GM12878 (cell line): ENCODE measurements around the gene MICALL2. TPM values are rescaled to one million over a fixed set of nuclear protein-coding genes. Genes with fewer than 3 reads are reported as not detected.

Experiments used
- ATAC-seq: fragments of 200-7000 bp; cut with Tn5 transposase; 3 replicates; pipeline ENCODE4 v1.9.1; 2020; ENCODE audit warnings: mild to moderate bottlenecking, moderate library complexity
- BruUV-seq: library from RNA; stranded (reverse); fragments of 400-500 nt; replicated peaks from 2 replicates; lab custom pipeline; 2021; lab: Mats Ljungman, UMichigan
- CTCF ChIA-PET: fragments of 300-600 bp; sonication (Branson Sonifier 250); formaldehyde crosslinking; extraction: SDS; loops from one replicate; lab custom pipeline; 2021; ENCODE audit warnings: inconsistent platforms; lab: Yijun Ruan, JAX
- POLR2A ChIA-PET: fragments of 350-600 bp; formaldehyde crosslinking; extraction: SDS; loops from one replicate; lab custom pipeline; 2021; ENCODE audit warnings: inconsistent platforms; lab: Charles Lee
- RAD21 ChIA-PET: fragments of 300-600 bp; sonication (Branson Sonifier 250); formaldehyde crosslinking; loops from one replicate; lab custom pipeline; 2023; ENCODE audit warnings: antibody characterized with exemption; ENCODE audit not compliant: unreplicated experiment; lab: Charles Lee
- SMC1A ChIA-PET: fragments of 300-600 bp; sonication (Branson Sonifier 250); formaldehyde crosslinking; loops from one replicate; lab custom pipeline; 2023; ENCODE audit not compliant: unreplicated experiment, uncharacterized antibody; lab: Charles Lee
- DNase-seq: peaks from one replicate; pipeline ENCODE4 v3.0.0-alpha.2; 2011; ENCODE audit warnings: low read depth, low spot score
- FAIRE-seq: peaks from 3 replicates; lab custom pipeline; 2011; peaks lifted over from hg19 to GRCh38; lab: Jason Lieb, UNC
- H2AFZ ChIP-seq: 2 replicates; pipeline ENCODE4 v1.6.0; 2011; ENCODE audit warnings: low read depth, low read length, control low read depth; ENCODE audit not compliant: control insufficient read depth
- H3K27ac ChIP-seq: 2 replicates; pipeline ENCODE4 v1.5.1; 2011; ENCODE audit warnings: control low read depth; ENCODE audit not compliant: control insufficient read depth, insufficient read depth
- H3K27me3 ChIP-seq, 2 experiments: replicated peaks in 1 of 2; 2 replicates each; pipeline versions ENCODE4 v1.6.0 to v1.6.1; 2011; ENCODE audit warnings: low read length in 1 of 2; ENCODE audit not compliant: control insufficient read depth in 2 of 2, insufficient read depth in 2 of 2
- H3K36me3 ChIP-seq, 2 experiments: 2 replicates each; pipeline ENCODE4 v1.5.1; 2011; ENCODE audit warnings: low read length in 1 of 2; ENCODE audit not compliant: control insufficient read depth in 2 of 2, insufficient read depth in 2 of 2
- H3K4me1 ChIP-seq: 2 replicates; pipeline ENCODE4 v1.6.1; 2011; ENCODE audit warnings: mild to moderate bottlenecking, low read length, moderate library complexity, mixed read lengths; ENCODE audit not compliant: control insufficient read depth, insufficient read depth
- H3K4me2 ChIP-seq: 2 replicates; pipeline ENCODE4 v1.6.0; 2011; ENCODE audit warnings: control low read depth; ENCODE audit not compliant: control insufficient read depth, insufficient read depth
- H3K4me3 ChIP-seq: fragments of 200-600 bp; sonication (generic); 2 replicates; pipeline ENCODE4 v1.5.1; 2016
- H3K79me2 ChIP-seq: 2 replicates; pipeline ENCODE4 v1.6.0; 2011; ENCODE audit warnings: low read length; ENCODE audit not compliant: control insufficient read depth, insufficient read depth
- H3K9ac ChIP-seq: 2 replicates; pipeline ENCODE4 v1.8.0; 2011; ENCODE audit warnings: low read length, control low read depth, mixed read lengths; ENCODE audit not compliant: control insufficient read depth, insufficient read depth
- H3K9me3 ChIP-seq: replicated peaks from 3 replicates; pipeline ENCODE4 v1.5.1; 2011; ENCODE audit warnings: mild to moderate bottlenecking, low read length; ENCODE audit not compliant: control insufficient read depth, insufficient read depth
- H4K20me1 ChIP-seq: 2 replicates; pipeline ENCODE4 v1.6.0; 2011; ENCODE audit not compliant: control insufficient read depth, insufficient read depth
- BACH1 ChIP-seq: fragments of 450-650 bp; IDR thresholded peaks from 2 replicates; pipeline ENCODE4 v1.6.1; 2017; ENCODE audit warnings: mild to moderate bottlenecking, borderline replicate concordance
- CEBPB ChIP-seq, 2 experiments: fragments of 150-350 bp in 1 of 2; IDR thresholded peaks; 2 replicates each; pipeline ENCODE4 v1.6.1; 2012 to 2014; ENCODE audit warnings: low read depth in 2 of 2, low read length in 2 of 2, borderline replicate concordance in 1 of 2, inconsistent platforms in 1 of 2
- EED ChIP-seq: sonication (generic); IDR thresholded peaks from 2 replicates; pipeline ENCODE4 v1.6.1; 2016; ENCODE audit warnings: antibody characterized with exemption, low read depth
- ESRRA ChIP-seq: IDR thresholded peaks from 2 replicates; pipeline ENCODE4 v1.6.1; 2012; ENCODE audit warnings: mild to moderate bottlenecking, low read length, improper control_type of control experiment
- GABPA ChIP-seq: IDR thresholded peaks from 2 replicates; pipeline ENCODE4 v1.6.1; 2014; ENCODE audit warnings: antibody characterized with exemption, low read depth, mild to moderate bottlenecking, inconsistent platforms
- LARP7 ChIP-seq: fragments of 450-650 bp; IDR thresholded peaks from 2 replicates; pipeline ENCODE4 v1.6.1; 2017; ENCODE audit warnings: mild to moderate bottlenecking
- MLLT1 ChIP-seq: fragments of 450-650 bp; IDR thresholded peaks from 2 replicates; pipeline ENCODE4 v1.6.1; 2016; ENCODE audit warnings: mild to moderate bottlenecking
- NBN ChIP-seq: fragments of 450-650 bp; IDR thresholded peaks from 2 replicates; pipeline ENCODE4 v1.6.1; 2016
- NFXL1 ChIP-seq: fragments of 450-650 bp; IDR thresholded peaks from 2 replicates; pipeline ENCODE4 v1.6.1; 2017; ENCODE audit warnings: antibody characterized with exemption, mild to moderate bottlenecking, borderline replicate concordance
- RCOR1 ChIP-seq: conservative IDR thresholded peaks from 2 replicates; pipeline ENCODE4 v1.6.1; 2012; ENCODE audit warnings: low read depth, low read length, improper control_type of control experiment
- SMAD5 ChIP-seq: IDR thresholded peaks from 2 replicates; pipeline ENCODE4 v1.6.1; 2016; ENCODE audit warnings: antibody characterized with exemption, low read depth
- STAT3 ChIP-seq: IDR thresholded peaks from 2 replicates; pipeline ENCODE4 v1.6.1; 2011; ENCODE audit warnings: low read depth, low read length, improper control_type of control experiment
- TAF1 ChIP-seq: IDR thresholded peaks from 2 replicates; pipeline ENCODE4 v1.6.1; 2011; ENCODE audit warnings: mild to moderate bottlenecking, low read depth, low read length, borderline replicate concordance
- WGBS: methylation state at CpG from one replicate; pipeline ENCODE4 v1.1.6; 2016; ENCODE audit warnings: low lambda C conversion rate; ENCODE audit not compliant: insufficient replicate concordance, insufficient coverage; ENCODE audit errors: missing lambda C conversion rate; 5-methylcytosine and 5-hydroxymethylcytosine counted together
- in situ Hi-C: fragments of 300-500 bp; cut with MboI; formaldehyde crosslinking; loops from 9 replicates; pipeline ENCODE4 v1.14.3; 2018; ENCODE audit warnings: mixed read lengths
- intact Hi-C: fragments of 100-400 bp; cut with micrococcal nuclease; formaldehyde crosslinking; loops from one replicate; pipeline ENCODE4 v1.14.2; 2022; ENCODE audit not compliant: unreplicated experiment
- polyA plus RNA-seq, 11 experiments: library from polyadenylated mRNA; depleted of rRNA in 4 of 11; unstranded in 6 of 11; stranded (reverse) in 5 of 11; fragments of >200 nt; fragmentation: Nextera tagmentation in 4 of 11; fragmentation: Illumina TruSeq in 1 of 11; extraction: Ambion mirVana in 4 of 11; extraction: Trizol in 1 of 11; gene quantifications; 1 replicate in 1 of 11; 2 replicates in 10 of 11; pipeline versions ENCODE4 v1.2.1 to v1.2.3, GENCODE V29; 2011 to 2016; ENCODE audit warnings: inconsistent platforms in 2 of 11, missing spikeins in 2 of 11, low read depth in 1 of 11
- total RNA-seq, 4 experiments: library from RNA; depleted of rRNA in 3 of 4; stranded (reverse); fragments of >200 nt in 3 of 4; fragmentation: Illumina TruSeq in 1 of 4; extraction: Trizol in 1 of 4; gene quantifications; 2 replicates each; pipeline versions ENCODE4 v1.2.1 to v1.2.3, GENCODE V29; 2013 to 2021
- TF ChIP-seq, protein P1 (sequence below): IDR thresholded peaks from 2 replicates; pipeline ENCODE4 v1.6.1; 2012; ENCODE audit warnings: low read length, inconsistent platforms

Gene MICALL2
- total and polyA plus RNA-seq, 10 of the 15 experiments (the other 5 are each of a cell fraction or from before 2014, with no cell fraction given): 0.04 to 1.7 (median 0.83) TPM; not detected in 3

- H3K27me3 ChIP-seq: no peaks in the 10 kb centered on the region
- POLR2A ChIA-PET: no interaction called here
- FAIRE-seq: no peak
- H3K9ac ChIP-seq: no peak overlapping the region
- H3K4me3 ChIP-seq: no peak overlapping the region
- SMC1A ChIA-PET: no interaction called here
- WGBS: 65% methylated on average over 18 of the region's 18 CpGs
- no peak for DNase-seq
- no peaks in the 10 kb centered on the region for H3K9me3 ChIP-seq
- no peak overlapping the region for H2AFZ ChIP-seq
- H3K4me1 ChIP-seq: peaks cover 11% of the 10 kb centered on the region
- intact Hi-C loops (no loop called here), in situ Hi-C loops (no loop called here)
- H3K4me2 ChIP-seq: no peak overlapping the region
- CTCF ChIA-PET: no interaction called here
- ATAC-seq: no peak
- TF ChIP-seq GABPA: no peak
- no TSS peak for BruUV-seq
- no peaks in the 10 kb centered on the region for H3K36me3 ChIP-seq
- H3K27ac ChIP-seq: no peak overlapping the region
- RAD21 ChIA-PET: no interaction called here
- H3K79me2 ChIP-seq: no peaks in the 10 kb centered on the region
- H4K20me1 ChIP-seq: no peaks in the 10 kb centered on the region
Observed at GRCh38 chr7:1463676-1464223, 4.5 kb upstream of the MICALL2 start.

DNA sequence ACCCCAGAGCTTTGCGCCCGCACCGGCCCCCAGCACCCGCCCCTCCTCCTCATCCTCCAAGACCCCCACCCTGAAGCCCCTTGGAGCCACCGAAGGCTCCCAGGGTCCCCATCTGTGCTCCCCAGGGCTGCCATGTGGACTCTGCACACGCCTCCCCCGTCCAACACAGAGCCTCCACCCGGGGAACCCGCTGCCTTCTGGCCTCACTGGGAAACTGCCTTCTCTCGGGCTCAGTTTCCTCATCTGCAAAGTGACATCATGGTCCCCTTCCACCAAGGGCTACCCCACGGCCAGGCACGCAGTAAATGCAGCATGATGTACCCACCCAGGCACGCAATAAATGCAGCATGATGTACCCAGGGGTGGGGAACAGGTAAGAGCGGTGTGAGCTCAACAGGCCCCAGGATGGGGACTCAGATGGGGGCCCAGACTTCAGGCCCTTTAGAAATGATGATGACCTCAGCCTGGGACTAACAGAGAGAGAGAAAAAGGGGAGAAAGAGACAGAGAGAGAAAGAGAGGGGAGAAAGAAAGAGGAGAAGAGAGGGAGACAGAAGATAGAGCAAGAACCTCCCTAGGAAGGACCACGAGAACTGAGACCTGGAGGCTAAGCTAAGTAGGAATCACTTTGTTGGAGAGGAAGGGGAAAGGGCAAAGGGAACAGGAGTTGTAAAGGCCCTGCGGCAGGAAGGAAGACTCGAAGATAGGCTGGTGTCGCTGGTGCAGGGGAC lies 2.5 kb upstream of the MICALL2 start:
- H3K79me2 ChIP-seq: no peaks in the 10 kb centered on the region
- no peak overlapping the region for H3K4me3 ChIP-seq
- FAIRE-seq: no peak
- ChIA-PET POLR2A (no interaction called here), CTCF (interaction anchor here (0.8 kb wide), 1 partner anchor 12 kb away, joined by 4 read pairs; no protein-coding TSS in a partner anchor), SMC1A (no interaction called here), RAD21 (no interaction called here)
- intact Hi-C loops: no loop called here
- TF ChIP-seq CEBPB (IDR thresholded peaks at IDR 0.05; ENCODE audit: borderline replicate concordance in 1 of 2, low read depth in 2 of 2, low read length in 2 of 2) (no peak), ESRRA (no peak), EED (no peak), LARP7 (no peak), TAF1 (no peak), STAT3 (no peak), SMAD5 (no peak), BACH1 (no peak), RCOR1 (no peak), NFXL1 (no peak), MLLT1 (no peak), NBN (no peak)
- TF ChIP-seq, protein P1, sequence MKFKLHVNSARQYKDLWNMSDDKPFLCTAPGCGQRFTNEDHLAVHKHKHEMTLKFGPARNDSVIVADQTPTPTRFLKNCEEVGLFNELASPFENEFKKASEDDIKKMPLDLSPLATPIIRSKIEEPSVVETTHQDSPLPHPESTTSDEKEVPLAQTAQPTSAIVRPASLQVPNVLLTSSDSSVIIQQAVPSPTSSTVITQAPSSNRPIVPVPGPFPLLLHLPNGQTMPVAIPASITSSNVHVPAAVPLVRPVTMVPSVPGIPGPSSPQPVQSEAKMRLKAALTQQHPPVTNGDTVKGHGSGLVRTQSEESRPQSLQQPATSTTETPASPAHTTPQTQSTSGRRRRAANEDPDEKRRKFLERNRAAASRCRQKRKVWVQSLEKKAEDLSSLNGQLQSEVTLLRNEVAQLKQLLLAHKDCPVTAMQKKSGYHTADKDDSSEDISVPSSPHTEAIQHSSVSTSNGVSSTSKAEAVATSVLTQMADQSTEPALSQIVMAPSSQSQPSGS: no peak
- H3K4me2 ChIP-seq: no peak overlapping the region
- no peak overlapping the region for H3K27ac ChIP-seq
- no TSS peak for BruUV-seq
- H3K36me3 ChIP-seq: no peaks in the 10 kb centered on the region
- 70% methylated on average over 14 of the region's 18 CpGs for WGBS
- no peak for DNase-seq
- H3K9ac ChIP-seq: no peak overlapping the region
- H3K9me3 ChIP-seq: no peaks in the 10 kb centered on the region
- no peak for ATAC-seq
- no peak overlapping the region for H2AFZ ChIP-seq
- H4K20me1 ChIP-seq: no peaks in the 10 kb centered on the region
- peaks cover 17% of the 10 kb centered on the region for H3K4me1 ChIP-seq
- H3K27me3 ChIP-seq: no peaks in the 10 kb centered on the region; a peak in 1 of 4 replicates
- in situ Hi-C loops: no loop called here
